NCI-H524 treated with DMSO at 0.1 percent for 48 hours (cell line): ENCODE data around the gene DGCR6L.
"Not testable (repeated sequence)": the region's sequence is repeated elsewhere in the genome, so short reads cannot be mapped to it uniquely, and the experiment has no call there.

Experiments used
- DNase-seq: peaks from one replicate; lab custom pipeline; 2025; lab: John Stamatoyannopoulos, UW

DGCR6L gene

DNA sequence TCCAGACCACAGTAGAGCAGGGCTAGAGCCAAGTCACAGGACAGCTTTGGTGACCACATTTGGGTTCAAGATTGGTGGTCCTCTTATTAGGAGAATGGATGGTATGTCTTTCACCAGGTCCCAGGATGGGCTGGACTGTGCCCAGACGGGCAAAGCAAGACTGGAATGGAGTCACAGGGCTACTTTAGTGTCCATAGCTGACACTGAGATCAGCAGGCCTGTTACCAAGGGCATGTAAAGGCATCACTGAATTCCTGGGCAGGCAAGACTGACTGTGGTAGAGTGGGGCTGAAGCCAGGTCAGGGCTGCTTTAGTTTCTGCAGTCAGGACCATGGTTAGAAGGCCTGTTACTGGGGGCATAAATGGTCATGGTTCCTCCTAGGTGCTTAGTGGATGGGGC lies 6.1 kb upstream of the DGCR6L start:
- not testable (repeated sequence) for DNase-seq

DNA sequence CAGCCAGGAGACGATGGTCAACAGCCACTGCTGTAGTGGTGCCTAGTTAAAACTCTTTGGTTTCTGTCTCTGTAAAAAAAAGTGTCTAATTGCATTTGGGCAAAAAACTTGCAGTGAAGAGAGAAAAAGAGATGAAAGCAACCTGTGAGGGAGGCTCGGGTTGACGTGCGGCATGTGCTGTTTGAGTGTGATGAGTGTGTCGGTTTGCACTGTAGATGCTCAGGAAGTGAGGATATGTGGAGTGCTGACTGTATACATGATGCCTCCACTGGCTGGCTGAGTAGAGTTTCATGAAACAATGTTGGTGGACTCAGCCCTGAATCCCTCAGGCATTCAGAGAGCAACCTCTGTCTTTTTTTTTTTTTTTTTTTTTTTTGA lies 4.3 kb upstream of the DGCR6L start:
- DNase-seq: no peak

DNA sequence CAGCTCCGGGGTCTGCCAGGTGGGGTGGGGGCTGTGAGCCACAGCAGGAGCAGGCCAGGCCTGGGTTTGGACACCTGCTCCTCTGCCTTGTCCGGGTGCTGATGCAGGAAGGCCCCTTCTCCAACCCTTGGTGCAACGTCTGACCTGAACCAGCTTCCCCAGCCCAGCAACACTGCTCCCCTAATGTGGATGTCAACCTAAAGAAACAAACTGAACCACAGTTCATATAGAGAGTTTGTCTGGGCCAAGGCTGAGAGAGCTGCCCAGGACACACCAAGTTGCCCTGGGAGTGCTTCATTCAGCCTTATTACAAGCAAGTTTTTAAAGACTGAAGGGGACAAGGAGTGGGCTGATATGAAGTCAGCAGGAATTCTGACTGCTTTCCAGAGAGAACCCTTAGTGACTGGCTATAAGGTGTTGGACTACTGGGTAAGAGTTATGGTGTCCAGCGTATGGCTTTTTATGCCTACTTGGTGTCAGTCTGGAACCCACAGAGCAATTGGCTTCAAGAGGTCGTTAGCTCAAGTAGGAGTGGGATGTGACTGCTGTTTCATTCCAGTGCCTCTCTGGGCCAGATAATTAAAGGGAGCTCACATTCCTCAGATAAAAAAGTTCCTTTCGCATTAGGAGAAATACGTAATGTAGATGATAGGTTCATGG lies 1.8 kb upstream of the DGCR6L start:
- not testable (repeated sequence) for DNase-seq

DNA sequence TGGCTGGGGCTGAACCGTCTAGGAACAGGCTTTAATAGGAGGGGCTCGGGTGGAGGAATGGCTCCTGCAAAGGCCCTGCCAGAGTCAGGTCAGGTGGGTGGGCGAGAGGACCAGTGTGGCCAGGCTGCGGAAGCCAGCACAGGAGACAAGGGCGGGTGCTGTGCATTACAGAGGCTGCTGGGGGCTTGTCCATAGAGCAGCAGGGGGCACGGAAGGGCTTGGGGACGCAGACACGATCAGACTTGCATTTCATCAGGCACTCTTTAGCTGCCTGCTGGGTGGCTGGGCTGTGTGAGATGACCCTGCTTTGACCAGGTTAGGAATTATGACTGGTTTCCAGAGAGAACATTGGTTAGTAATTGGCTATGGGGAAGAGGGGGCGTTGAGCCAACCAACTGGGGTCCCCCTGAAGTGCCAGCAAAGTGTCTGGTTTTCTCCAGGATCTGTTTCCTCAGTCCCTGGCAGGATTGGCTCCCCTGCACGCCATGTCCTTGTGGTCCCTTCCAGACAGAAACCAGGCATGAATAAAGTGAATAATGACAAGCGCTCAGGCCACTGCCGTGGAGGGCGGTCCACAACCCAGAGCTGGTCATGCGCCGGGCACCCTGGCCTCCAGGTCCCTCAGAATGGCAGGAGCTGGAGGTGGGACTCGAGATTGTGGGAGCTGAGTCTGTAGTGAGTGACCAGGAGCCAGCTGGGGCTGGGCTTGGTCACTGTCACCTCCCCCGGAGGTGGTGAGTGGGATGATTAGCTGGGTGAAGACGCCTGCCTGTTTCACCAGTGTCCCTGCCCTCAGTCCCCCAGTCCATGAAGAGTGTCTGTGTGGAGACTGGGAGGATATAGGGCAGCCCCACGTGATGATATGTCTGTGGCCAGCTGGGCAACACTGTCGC lies 1.0 kb upstream of the DGCR6L start:
- DNase-seq: not testable (repeated sequence)

DNA sequence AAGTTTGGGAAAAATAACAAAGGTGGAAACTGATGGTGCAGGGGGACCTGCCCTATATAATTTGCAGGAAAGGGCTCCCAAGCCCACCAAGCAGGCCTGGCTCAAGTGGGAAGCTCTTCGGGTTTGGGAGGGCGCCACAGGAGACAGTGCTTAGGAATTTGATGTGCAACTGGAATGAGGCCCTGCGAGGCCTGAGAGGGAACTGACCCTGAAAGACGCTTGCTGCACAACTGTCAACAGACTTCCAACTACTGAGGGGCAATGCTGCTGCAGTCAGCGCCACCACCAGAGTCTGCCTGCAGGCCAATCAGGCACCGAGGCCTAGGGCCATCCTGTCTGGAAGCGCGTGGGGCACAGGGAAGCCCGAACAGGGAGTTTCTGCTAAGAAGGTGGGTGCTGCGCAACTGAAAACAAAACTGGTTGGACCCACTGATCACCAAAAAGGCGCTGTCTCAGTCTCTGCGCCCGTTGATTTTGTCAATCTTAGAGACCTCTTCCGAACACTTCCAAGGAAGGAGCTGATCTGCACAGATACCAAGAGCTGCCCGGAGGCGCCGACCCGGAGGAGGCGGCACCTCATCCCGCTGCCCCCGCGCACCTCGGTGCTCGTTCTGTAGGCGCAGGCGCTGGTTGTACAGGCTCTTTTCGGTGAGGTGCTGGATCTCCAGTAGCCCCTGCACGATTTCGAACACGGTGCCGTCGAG lies 667 bp downstream of the DGCR6L start:
- no peak for DNase-seq

DNA sequence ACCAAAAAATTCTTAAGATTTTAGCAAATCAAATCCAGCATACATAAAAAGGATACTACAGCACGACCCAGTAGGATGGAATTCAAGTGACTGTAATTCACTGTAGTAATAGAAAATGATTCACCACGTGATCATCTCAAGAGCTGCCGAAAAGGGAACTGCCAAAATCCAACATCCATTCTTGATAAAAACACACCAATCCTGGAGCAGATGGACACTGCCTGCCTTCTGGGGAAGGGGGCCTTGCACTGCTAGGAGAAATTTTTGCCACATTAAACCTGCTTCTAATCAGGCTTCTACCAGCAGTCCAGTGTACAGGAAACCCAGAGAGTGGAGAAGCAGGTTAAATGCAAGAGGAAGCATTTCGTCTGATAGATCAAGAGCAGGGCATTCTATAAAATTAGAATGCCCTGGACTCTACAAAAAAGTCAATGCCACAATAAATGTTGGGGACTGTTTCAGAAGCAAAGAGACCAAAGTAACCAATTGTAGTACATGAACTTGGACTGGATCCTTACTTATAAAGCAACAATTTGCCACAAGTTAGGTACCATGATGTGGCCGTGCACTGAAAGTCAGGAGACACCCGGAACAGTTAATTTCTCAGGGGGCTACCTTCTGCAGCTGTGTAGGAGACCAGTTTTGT lies 1.7 kb downstream of the DGCR6L start:
- not testable (repeated sequence) for DNase-seq

DNA sequence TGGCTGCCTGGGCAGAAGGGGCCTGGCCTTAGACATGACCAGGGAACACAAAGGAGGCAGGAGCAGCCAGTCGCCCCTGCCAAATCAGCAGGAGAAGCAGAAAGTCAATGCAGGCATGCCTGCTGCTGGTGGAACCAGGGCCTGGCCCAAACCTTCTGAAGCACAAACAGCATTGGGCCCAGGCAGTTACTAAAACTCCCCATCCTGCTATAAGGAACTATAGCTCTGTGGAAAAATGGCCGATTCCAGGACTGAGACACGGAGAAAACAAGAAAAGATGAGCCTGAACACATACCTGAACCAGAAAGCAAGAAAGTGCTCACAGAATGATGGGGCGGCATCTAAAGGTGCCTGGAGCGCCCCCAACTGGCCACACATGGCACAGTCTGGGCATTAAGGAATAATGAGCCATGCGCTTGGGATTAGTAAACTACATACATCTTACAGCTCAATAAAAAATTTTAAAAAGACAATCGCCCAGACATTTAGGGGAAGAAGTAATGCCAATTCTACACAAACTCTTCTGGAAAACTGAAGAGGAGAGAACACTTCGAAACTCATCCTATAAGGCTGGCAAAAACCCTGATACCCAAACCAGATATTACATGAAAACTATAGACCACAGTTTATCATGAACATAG lies 2.3 kb downstream of the DGCR6L start:
- not testable (repeated sequence) for DNase-seq

DNA sequence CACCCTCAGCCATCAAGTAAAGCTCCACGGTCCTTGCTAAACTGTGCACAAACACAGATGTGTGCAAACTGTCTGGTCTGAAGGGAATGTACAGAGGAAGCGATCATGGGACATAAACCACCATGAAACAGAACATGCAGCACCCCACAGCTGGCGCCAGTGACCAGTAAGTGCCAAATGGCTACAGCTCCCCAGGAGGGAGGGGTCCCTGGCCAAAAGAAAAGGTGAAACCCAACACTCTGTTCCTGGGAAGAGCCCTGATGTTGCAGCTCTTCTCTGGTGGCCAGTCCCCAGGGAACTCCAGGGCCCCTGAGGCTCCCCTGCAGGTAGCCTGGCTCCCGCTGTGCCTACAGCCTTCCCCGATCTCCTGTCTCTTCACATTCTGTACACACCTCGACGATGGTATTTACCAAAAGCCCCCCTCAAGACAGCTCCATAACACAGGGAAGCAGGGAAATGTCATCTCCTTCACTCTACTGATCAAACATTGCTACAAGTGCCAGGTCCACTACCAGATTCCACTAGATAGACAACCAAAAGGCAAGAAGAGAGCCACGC lies 2.9 kb downstream of the DGCR6L start:
- DNase-seq: no peak

DNA sequence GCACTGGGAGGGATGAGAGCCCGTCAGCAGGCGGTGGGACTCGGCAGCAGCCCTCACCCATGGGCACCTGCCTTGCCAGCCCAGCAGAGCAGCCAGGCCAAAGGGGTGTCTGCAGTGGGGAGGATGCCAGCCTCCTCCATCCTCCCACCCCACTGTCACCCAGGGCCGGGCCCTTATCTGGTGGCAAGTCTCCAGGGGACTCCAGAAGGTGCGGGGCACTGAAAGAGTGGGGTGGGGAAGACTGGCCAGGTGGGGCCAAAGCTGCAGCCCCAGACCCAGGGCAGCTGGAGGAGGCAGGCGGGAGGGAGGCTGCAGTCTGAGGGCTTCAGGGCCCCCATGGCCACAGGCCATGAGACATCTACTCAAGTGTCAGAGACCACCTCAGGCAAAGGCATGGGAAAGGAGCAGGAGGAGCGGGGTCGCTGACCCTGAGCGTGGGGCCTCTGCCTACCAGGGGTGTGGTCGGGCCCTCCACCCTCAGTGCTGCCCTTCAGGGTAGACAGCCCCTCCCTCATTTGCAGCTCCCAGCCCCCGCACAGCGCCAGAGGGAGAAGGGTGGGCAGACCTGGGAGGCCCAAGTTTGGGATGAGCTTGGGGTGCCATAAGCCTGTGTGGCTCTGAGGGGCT lies 3.5 kb downstream of the DGCR6L start:
- DNase-seq: no peak

DNA sequence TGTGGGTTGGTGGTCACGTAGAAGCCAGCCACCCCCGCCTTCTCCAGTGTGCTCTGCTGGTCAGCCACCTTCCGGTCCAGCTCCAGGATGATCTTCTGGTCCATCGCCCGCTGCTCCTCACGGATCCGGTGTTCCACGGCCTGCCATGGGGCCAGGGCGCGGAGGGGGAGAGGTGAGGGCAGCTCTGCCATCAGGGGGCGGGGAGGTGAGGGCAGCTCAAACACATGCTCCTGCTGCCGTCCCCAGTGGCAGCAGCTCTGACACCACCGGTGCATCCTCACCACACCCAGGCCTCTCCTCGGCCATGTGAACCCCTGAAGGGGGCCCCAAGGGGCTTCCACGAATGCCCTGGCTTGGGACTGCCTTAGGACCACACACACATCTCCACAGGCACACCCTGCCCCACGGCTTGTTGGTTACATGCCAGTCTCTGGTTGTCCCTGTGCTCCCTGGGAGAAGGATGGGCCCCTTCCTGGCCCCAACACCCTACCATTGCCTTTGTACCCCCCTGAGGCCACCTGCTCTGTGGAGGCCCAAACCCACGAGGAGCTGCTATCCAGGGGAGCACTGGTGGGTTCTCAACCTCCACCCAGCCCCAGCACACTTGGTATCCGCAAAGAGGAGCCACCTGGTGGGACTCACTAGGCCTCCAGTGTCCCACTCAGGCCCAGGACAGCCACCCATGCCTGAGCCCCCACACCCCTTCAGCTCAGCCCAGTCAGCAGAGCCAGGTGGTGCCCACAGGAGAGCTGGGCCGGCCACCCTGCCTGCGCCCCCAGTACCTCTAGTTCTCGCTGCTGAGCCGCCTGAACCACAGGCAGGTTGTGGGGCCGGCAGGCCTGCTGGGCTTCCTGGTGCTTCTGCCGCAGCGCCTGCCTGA lies 4.3 kb downstream of the DGCR6L start:
- no peak for DNase-seq

DNA sequence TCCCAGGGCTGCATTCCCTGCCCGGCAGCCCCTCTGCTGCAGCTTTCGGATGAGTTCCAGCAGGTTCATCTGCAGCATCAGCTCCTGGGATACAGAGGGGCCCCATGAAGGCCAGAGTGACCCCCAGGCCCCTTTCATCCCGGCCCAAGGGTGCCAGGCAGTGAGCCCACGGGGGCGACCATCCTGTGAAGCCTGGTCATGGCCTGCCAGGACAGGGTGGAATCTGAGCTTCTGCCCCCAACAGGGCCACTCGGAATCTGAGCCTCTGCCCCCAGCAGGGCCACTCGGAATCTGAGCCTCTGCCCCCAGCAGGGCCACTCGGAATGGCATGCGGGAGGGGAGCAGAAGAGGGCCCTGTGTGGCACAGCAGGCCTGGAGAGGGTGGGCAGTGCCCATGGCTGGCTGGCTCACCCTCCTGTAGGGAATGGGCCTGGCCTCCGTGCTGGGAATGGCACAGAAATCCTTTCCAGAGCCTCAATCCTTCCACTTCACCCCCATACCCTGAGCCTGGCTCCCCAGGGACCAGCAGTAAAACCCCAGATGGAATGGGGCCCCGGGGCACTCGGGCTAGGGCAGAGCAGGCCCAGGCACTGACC lies 5.0 kb downstream of the DGCR6L start:
- DNase-seq: not testable (repeated sequence)

DNA sequence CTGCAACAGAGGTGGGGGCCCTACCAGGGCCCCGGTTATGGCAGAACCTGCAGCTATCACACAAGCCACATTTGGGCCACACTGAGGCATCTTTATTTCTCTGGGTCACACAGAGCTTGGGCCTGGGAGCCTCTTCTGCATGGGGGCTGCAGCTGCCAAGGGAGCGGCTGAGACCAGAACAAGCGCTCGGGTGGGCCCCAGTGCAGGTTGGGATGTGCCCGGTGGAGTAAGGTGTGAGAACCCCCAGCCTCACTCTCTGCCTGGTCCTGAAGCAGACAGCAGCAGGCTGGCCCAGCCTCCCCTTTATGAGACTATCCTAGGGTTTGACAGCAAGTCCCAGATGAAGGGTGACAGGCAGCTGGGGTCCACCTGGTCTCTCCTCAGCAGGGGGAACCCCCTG lies 5.7 kb downstream of the DGCR6L start:
- not testable (repeated sequence) for DNase-seq

DNA sequence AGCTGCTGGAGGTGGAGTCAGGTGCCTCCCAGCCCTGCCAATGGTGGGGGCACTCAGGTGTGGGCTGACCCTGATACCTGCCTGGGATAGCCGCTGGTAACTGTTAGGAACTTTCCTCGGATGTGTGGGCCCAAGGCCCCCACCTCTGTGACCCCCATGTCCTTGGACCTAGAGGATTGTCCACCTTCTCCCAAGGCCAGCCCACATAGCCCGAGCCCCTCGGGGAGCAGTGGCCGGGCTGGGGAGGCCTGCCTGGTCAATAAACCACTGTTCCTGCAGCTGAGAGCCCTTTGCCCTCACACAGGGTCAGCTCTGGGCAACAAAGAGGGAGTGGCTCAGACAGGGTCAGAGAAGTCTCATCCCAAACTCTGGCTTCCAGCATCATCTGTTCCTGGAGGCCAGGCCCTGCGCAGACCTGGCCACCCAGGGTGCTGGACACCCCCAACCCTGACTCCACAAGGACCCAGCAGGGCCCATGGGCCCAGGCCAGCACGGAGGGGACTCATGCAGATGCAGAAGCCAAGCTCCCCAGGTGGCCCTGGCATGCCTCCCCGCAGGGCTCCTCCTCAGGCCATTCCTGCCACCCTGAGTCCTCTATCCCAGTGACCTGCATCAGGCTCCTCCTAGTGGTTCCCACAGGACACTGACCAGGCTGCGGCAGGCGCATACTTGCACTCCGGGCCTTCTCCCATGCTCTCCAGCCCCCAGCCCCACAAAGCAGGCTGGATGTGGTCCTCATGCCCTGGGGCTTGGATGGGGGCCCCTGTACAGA lies 6.4 kb downstream of the DGCR6L start:
- not testable (repeated sequence) for DNase-seq

DNA sequence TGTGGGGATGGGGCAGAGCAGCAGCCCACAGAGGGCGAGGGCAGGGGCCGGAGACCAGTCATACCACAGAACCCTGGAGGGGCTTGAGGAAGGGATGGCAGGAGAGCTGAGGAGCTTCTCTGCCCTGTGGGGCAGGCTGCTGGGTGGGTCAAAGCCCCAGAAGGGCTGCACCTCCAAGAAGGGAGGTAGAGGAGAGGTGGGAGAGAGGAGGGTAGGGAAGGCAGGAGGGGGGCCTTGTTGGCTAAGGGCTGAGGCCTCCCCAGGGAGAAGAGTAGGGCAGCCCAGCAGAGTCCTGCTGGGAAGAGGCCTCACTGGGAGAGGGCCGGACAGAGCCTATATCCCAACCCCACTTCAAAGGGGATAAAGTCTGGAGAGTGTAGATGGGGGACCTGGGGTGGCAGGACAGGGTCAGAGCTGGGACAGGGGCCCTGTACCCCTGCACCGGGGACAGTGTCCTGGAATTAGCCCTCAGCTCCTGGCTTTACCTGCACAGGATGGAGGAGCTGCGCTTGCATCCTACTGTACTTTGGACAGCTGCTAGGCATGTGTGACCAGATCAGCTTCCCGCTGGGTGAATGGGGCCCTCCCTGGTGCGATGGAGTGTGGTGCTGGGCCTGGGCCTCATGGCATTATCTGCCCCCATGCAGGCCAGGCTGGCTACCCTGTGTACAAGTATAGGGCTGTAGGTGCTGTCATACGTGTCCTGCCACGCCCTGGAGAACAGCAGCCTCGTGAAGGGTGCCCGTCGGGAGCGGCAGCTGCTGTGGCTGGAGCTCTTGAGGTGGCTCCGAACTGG lies 7.3 kb downstream of the DGCR6L start:
- no peak for DNase-seq

DNA sequence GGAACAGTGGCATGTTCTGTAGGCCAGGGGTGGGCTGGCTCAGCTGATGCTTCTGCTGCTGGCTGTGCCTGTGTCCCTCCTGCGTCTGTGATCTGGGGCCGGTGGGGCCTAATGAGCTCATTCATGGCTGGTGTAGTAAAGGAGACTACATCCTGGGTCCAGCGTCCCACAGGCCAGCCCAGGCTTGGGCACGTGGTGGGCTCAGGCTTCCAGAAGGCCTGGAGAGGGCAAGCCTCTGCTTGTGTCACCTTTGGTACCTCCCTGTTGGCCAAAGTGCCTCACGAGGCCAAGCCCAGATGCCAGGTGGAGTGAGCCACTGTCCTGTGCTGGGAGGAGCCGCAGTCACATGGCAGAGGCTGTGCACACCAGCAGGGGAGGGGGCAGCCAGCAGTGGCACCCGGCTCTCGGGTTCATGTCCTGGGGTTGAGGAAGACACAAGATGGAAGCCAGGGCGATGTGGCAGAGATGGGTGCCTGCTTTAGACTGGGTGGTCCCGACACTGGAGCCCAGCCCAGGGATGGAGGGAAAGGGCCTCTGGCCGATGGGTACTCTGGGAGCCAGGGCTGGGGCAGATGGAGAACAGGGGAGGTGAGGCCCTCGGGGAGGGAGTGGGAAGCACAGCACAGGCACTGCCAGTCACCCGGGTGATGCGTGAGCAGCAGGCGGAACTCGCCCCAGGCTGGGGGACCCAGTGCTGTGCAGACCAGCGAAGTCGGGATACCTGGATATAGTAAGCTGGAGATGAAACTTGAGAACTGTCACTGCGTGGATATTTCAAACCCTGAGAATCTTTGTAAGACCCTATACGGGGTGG lies 8.4 kb downstream of the DGCR6L start:
- DNase-seq: not testable (repeated sequence)

DNA sequence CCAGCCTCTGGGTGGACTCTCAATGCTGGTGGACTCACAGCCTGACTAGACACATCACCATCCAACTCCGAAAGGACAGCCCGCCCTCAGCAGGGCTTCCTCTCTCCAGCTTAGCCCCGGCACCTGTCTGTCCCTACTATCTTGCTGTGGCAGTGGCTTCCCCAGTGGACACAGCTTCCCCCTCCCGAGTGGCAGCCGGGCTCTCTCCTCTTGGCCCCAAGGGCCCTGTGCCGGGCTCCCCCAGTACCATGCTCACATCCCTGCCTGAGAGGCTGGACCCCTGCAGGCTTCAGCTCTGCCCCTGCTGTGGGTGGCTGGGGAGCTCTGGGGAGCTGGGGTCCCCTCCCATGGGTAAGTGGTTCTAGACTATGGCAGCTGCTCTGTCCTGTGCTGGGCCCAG lies 9.1 kb downstream of the DGCR6L start:
- not testable (repeated sequence) for DNase-seq

DNA sequence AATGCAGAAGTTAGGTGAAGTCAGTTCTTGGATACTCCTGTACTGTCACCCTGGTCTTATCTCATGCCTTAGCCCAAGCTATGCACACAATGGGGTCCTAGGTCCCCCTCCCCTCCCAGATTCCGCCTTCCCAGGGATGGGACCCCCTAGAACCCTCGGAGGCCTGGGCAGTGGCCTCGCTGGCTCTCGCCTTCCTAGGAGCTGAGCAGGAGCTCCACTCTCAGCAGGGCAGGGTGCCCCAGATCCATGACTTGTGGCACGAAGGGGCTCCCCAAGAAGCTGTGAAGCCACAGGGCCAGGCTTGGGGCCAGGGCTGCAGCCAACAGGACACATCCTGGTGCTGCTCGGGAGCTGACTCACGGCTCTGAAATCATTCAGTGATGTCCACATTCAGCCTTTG lies 9.7 kb downstream of the DGCR6L start:
- DNase-seq: not testable (repeated sequence)
